ENCODE results near the gene GNG7.
A peak's percentile ranks its signal among the peaks of the same experiment; 100 is the strongest.
"Not testable (repeated sequence)": the region's sequence is repeated elsewhere in the genome, so short reads cannot be mapped to it uniquely, and the experiment has no call there.

The GNG7 gene

GRCh38 chr19:2617393-2618165 is 84.9 kb downstream of the GNG7 start:
- no peak for DNase-seq

GRCh38 chr19:2616741-2617392 is 85.6 kb downstream of the GNG7 start:
- peak in 1 of 2 donors; percentile 71 for DNase-seq

GRCh38 chr19:2615782-2616181 is 86.7 kb downstream of the GNG7 start:
- no peak for DNase-seq

- peak; percentile 63 to 70 for DNase-seq
Observed at GRCh38 chr19:2613507-2614295, 88.8 kb downstream of the GNG7 start.

GRCh38 chr19:2612619-2613249 is 89.8 kb downstream of the GNG7 start:
- no peak for DNase-seq

GRCh38 chr19:2611483-2612464 is 90.7 kb downstream of the GNG7 start:
- no peak for DNase-seq

- DNase-seq: peak; percentile 85 to 87
Observed at GRCh38 chr19:2610637-2611482, 91.6 kb downstream of the GNG7 start.

- DNase-seq: no peak
Observed at GRCh38 chr19:2609389-2610116, 92.9 kb downstream of the GNG7 start.

- not testable (repeated sequence) for DNase-seq
Observed at GRCh38 chr19:2609034-2609388, 93.5 kb downstream of the GNG7 start.

- no peak for DNase-seq
Observed at GRCh38 chr19:2608602-2608922, 93.9 kb downstream of the GNG7 start.

GRCh38 chr19:2607712-2608601 is 94.5 kb downstream of the GNG7 start:
- peak; percentile 71 to 74 for DNase-seq

- not testable (repeated sequence) for DNase-seq
Observed at GRCh38 chr19:2606774-2607173, 95.7 kb downstream of the GNG7 start.

- DNase-seq: not testable (repeated sequence)
Observed at GRCh38 chr19:2605889-2606288, 96.6 kb downstream of the GNG7 start.

- no peak for DNase-seq
Observed at GRCh38 chr19:2604747-2605329, 97.7 kb downstream of the GNG7 start.

- DNase-seq: no peak
Observed at GRCh38 chr19:2603334-2603733, 99.2 kb downstream of the GNG7 start.

- DNase-seq: no peak
Observed at GRCh38 chr19:2602391-2603181, 99.9 kb downstream of the GNG7 start.

GRCh38 chr19:2600914-2601870 is 101.3 kb downstream of the GNG7 start:
- DNase-seq: no peak
